Adrenal gland (tissue), 12 donors: Measurements from ENCODE around the gene DOCK11. TPM values are rescaled to one million over a fixed set of nuclear protein-coding genes. Genes with fewer than 3 reads are reported as not detected.

Source experiments
- DNase-seq, 7 donors: peaks; one replicate each; pipeline ENCODE4 v3.0.0-alpha.2; 2019 to 2020
- H3K27ac ChIP-seq, 5 donors: fragments of 200-600 bp; sonication (generic) in 4 of 5; 1 replicate in 3 of 5; 2 replicates in 2 of 5; pipeline versions ENCODE4 v1.5.1 to v1.8.0; 2016 to 2020; ENCODE audit warnings: mild to moderate bottlenecking in 1 of 5
- H3K27me3 ChIP-seq: fragments of 200-600 bp; 2 replicates; pipeline ENCODE4 v1.8.0; 2021
- H3K36me3 ChIP-seq, 2 donors: fragments of 200-600 bp; replicated peaks in 1 of 2; 1 replicate in 1 of 2; 2 replicates in 1 of 2; pipeline versions ENCODE4 v1.5.1 to v1.8.0; 2018 to 2022
- H3K4me1 ChIP-seq, 2 donors: fragments of 200-600 bp; replicated peaks in 1 of 2; 1 replicate in 1 of 2; 2 replicates in 1 of 2; pipeline versions ENCODE4 v1.5.1 to v1.8.0; 2018 to 2021
- H3K4me3 ChIP-seq, 4 donors: fragments of 200-600 bp; sonication (generic) in 3 of 4; one replicate each; pipeline ENCODE4 v1.5.1; 2016 to 2018
- H3K9me3 ChIP-seq, 3 donors: fragments of 200-600 bp; sonication (generic) in 1 of 3; replicated peaks in 1 of 3; 1 replicate in 2 of 3; 2 replicates in 1 of 3; pipeline versions ENCODE4 v1.5.1 to v1.8.0; 2016 to 2021
- CTCF ChIP-seq, 6 experiments: fragments of 450-650 bp in 4 of 6; fragments of 200-600 bp in 2 of 6; sonication (generic) in 1 of 6; IDR thresholded peaks; 1 replicate in 5 of 6; 2 replicates in 1 of 6; pipeline versions ENCODE4 v1.5.1 to v1.8.0; 2016 to 2021; ENCODE audit warnings: antibody characterized with exemption in 6 of 6, mild to moderate bottlenecking in 2 of 6, moderate library complexity in 1 of 6
- POLR2A ChIP-seq, 2 donors: fragments of 450-650 bp; IDR thresholded peaks; one replicate each; pipeline ENCODE4 v1.6.1; 2017; ENCODE audit warnings: antibody characterized with exemption in 2 of 2, mild to moderate bottlenecking in 2 of 2, moderate library complexity in 1 of 2
- WGBS, 4 donors: extraction: QIAGEN DNeasy Blood & Tissue Kit in 2 of 4; methylation state at CpG; one replicate each; pipeline versions ENCODE4 v1.1.5 to v1.1.7; 2013 to 2017; 5-methylcytosine and 5-hydroxymethylcytosine counted together
- intact Hi-C, 2 donors: fragments of 100-400 bp; cut with DNase I; formaldehyde crosslinking; loops; one replicate each; pipeline versions ENCODE4 v1.14.1 to v1.15.0; 2022 to 2023
- polyA plus RNA-seq, 3 donors: library from polyadenylated mRNA; stranded (reverse); fragments of 200-250 nt in 2 of 3; fragments of 350-450 nt in 1 of 3; fragmentation: Illumina TruSeq in 1 of 3; extraction: RNeasy Lipid Tissue Mini Kit (QIAGEN cat#74804) in 1 of 3; gene quantifications; one replicate each; pipeline ENCODE4 v1.2.3, GENCODE V29; 2013 to 2014
- total RNA-seq, 9 donors: library from RNA; depleted of rRNA in 4 of 9; stranded (reverse); fragments of >200 nt in 4 of 9; fragments of 120-200 nt in 1 of 9; fragmentation: NEBNext Ultra II Directional in 1 of 9; extraction: Animal tissue kit (Norgen Biotek cat#: 25700) in 1 of 9; gene quantifications; one replicate each; pipeline versions ENCODE4 v1.1.0 to v1.2.4, GENCODE V29; 2013 to 2023
- donor health status: healthy with polysubstance abuse.
- donor health status: Bipolar disorder and iron deficiency.
- donor health status: DM: yes; HTN: yes; CAD: no.
- donor health status: DM: no; HTN: no; CAD: no.
- donor health status: DM: no; HTN: no; CAD: no.
- donor health status: DM: yes; HTN: yes; CAD: no.

Gene DOCK11
- total and polyA plus RNA-seq, 12 donors = 4.8 to 28.1 (median 13.2) TPM

- no peaks in the 10 kb centered on the region for H3K36me3 ChIP-seq
- no peak for DNase-seq
- no peak overlapping the region for H3K4me3 ChIP-seq
- no peak for TF ChIP-seq CTCF (IDR thresholded peaks at IDR 0.05)
- TF ChIP-seq POLR2A (IDR thresholded peaks at IDR 0.05) = no peak
- no peak overlapping the region for H3K27ac ChIP-seq
- H3K27me3 ChIP-seq = peaks cover 10% of the 10 kb centered on the region
- no peaks in the 10 kb centered on the region for H3K4me1 ChIP-seq
- intact Hi-C loops = no loop called here
- WGBS, 4 donors = 65 to 91% (median 80%) methylated on average over 3 of the region's 3 CpGs
- no peaks in the 10 kb centered on the region for H3K9me3 ChIP-seq
Observed at GRCh38 chrX:118657413-118657812, 161.8 kb downstream of the DOCK11 start.

GRCh38 chrX:118660085-118660484 is 164.5 kb downstream of the DOCK11 start:
- DNase-seq = no peak
- no peaks in the 10 kb centered on the region for H3K4me1 ChIP-seq
- peaks cover 10% of the 10 kb centered on the region for H3K27me3 ChIP-seq
- 70 to 87% (median 73%) methylated on average over 2 of the region's 2 CpGs for WGBS, 4 donors
- TF ChIP-seq POLR2A (IDR thresholded peaks at IDR 0.05) = no peak
- TF ChIP-seq CTCF (IDR thresholded peaks at IDR 0.05) = no peak
- no peaks in the 10 kb centered on the region for H3K36me3 ChIP-seq
- H3K27ac ChIP-seq = no peak overlapping the region
- intact Hi-C loops = no loop called here
- no peak overlapping the region for H3K4me3 ChIP-seq
- H3K9me3 ChIP-seq = no peaks in the 10 kb centered on the region

- no peak overlapping the region for H3K27ac ChIP-seq
- TF ChIP-seq POLR2A (IDR thresholded peaks at IDR 0.05) = no peak
- TF ChIP-seq CTCF (IDR thresholded peaks at IDR 0.05) = no peak
- H3K27me3 ChIP-seq = no peaks in the 10 kb centered on the region
- intact Hi-C loops = no loop called here
- no peaks in the 10 kb centered on the region for H3K36me3 ChIP-seq
- no peak for DNase-seq
- H3K4me1 ChIP-seq = no peaks in the 10 kb centered on the region
- no peaks in the 10 kb centered on the region for H3K9me3 ChIP-seq
- H3K4me3 ChIP-seq = no peak overlapping the region
Observed at GRCh38 chrX:118665204-118665603, 169.6 kb downstream of the DOCK11 start.

GRCh38 chrX:118666521-118666920 is 170.9 kb downstream of the DOCK11 start:
- intact Hi-C loops = no loop called here
- no peak for DNase-seq
- Histone ChIP-seq H3K4me1 (no peaks in the 10 kb centered on the region), H3K9me3 (no peaks in the 10 kb centered on the region), H3K4me3 (no peak overlapping the region), H3K27me3 (no peaks in the 10 kb centered on the region), H3K36me3 (no peaks in the 10 kb centered on the region), H3K27ac (no peak overlapping the region)
- no peak for TF ChIP-seq POLR2A (IDR thresholded peaks at IDR 0.05)
- no peak for TF ChIP-seq CTCF (IDR thresholded peaks at IDR 0.05)
- WGBS, 4 donors = 75 to 96% (median 82%) methylated on average over 3 of the region's 3 CpGs
